K562 (cell line): ENCODE data around the gene WDR17. TPM values are rescaled to one million over a fixed set of nuclear protein-coding genes. Genes with fewer than 3 reads are reported as not detected.

Source experiments
- AFF4 ChIP-seq: sonication (generic); formaldehyde crosslinking; IDR thresholded peaks from 2 replicates; pipeline ENCODE4 v1.8.0; 2023; ENCODE audit warnings: mild to moderate bottlenecking, missing genetic modification reagents
- ATF1 ChIP-seq, 2 experiments: fragments of 450-650 bp in 1 of 2; IDR thresholded peaks; 2 replicates each; pipeline ENCODE4 v1.6.1; 2016; ENCODE audit warnings: missing compliant biosample characterization in 1 of 2, missing genetic modification characterization in 1 of 2
- BACH1 ChIP-seq: fragments of 200-800 bp; sonication (Bioruptor generic); IDR thresholded peaks from 2 replicates; pipeline ENCODE4 v1.6.1; 2016; ENCODE audit warnings: missing genetic modification characterization, missing compliant biosample characterization
- CHCHD3 ChIP-seq: fragments of 250-450 bp; sonication (Bioruptor Pico); IDR thresholded peaks from 2 replicates; pipeline ENCODE4 v2.1.2; 2022; ENCODE audit warnings: mild to moderate bottlenecking
- CXXC5 ChIP-seq: fragments of 250-450 bp; sonication (Bioruptor Pico); IDR thresholded peaks from 2 replicates; pipeline ENCODE4 v1.8.0; 2022; ENCODE audit warnings: inconsistent platforms, mild to moderate bottlenecking, moderate library complexity
- FOXK2 ChIP-seq, 2 experiments: fragments of 450-650 bp; IDR thresholded peaks in 1 of 2; conservative IDR thresholded peaks in 1 of 2; 2 replicates each; pipeline ENCODE4 v1.6.1; 2016; ENCODE audit warnings: low read depth in 2 of 2, mild to moderate bottlenecking in 1 of 2
- HCFC1 ChIP-seq: IDR thresholded peaks from 2 replicates; pipeline ENCODE4 v1.6.1; 2012; ENCODE audit warnings: low read depth, low read length, improper control_type of control experiment
- HNRNPLL ChIP-seq: fragments of 200-400 bp; formaldehyde crosslinking; IDR thresholded peaks from 2 replicates; pipeline ENCODE4 v1.6.1; 2017; ENCODE audit warnings: low read length, low read depth, mild to moderate bottlenecking; ENCODE audit not compliant: poor library complexity, severe bottlenecking
- MCM2 ChIP-seq: fragments of 450-650 bp; IDR thresholded peaks from 2 replicates; pipeline ENCODE4 v1.6.1; 2017; ENCODE audit warnings: low read depth, mild to moderate bottlenecking
- MECOM ChIP-seq: fragments of 250-450 bp; sonication (Bioruptor Pico); IDR thresholded peaks from 2 replicates; pipeline ENCODE4 v1.8.0; 2022; ENCODE audit warnings: inconsistent platforms
- NR0B1 ChIP-seq: fragments of 450-650 bp; IDR thresholded peaks from one replicate; pipeline ENCODE4 v1.6.1; 2018; ENCODE audit warnings: mild to moderate bottlenecking, moderate library complexity; ENCODE audit not compliant: partially characterized antibody
- NRF1 ChIP-seq, 2 experiments: fragments of 450-650 bp; IDR thresholded peaks in 1 of 2; conservative IDR thresholded peaks in 1 of 2; 2 replicates each; pipeline ENCODE4 v1.6.1; 2014; ENCODE audit warnings: mild to moderate bottlenecking in 2 of 2
- SREBF1 ChIP-seq: fragments of 150-350 bp; IDR thresholded peaks from 2 replicates; pipeline ENCODE4 v1.6.1; 2014; ENCODE audit warnings: antibody characterized with exemption, low read depth, low read length, borderline replicate concordance
- SREBF2 ChIP-seq: sonication (generic); formaldehyde crosslinking; IDR thresholded peaks from 2 replicates; pipeline ENCODE4 v1.4.0; 2020; ENCODE audit warnings: mild to moderate bottlenecking, missing genetic modification reagents
- SRF ChIP-seq, 2 experiments: fragments of 250-450, 450-650 bp in 1 of 2; sonication (Bioruptor Pico) in 1 of 2; sonication (generic) in 1 of 2; formaldehyde crosslinking; IDR thresholded peaks; 2 replicates each; pipeline versions ENCODE4 v1.5.0 to v1.5.1; 2020 to 2022; ENCODE audit warnings: mild to moderate bottlenecking in 1 of 2, missing genetic modification reagents in 1 of 2
- TCF3 ChIP-seq: sonication (generic); formaldehyde crosslinking; IDR thresholded peaks from 2 replicates; pipeline ENCODE4 v1.4.0; 2020; ENCODE audit warnings: mild to moderate bottlenecking, missing genetic modification reagents
- ZFX ChIP-seq: sonication (generic); formaldehyde crosslinking; IDR thresholded peaks from 2 replicates; pipeline ENCODE4 v1.8.0; 2022; ENCODE audit warnings: mild to moderate bottlenecking, missing genetic modification reagents, moderate library complexity
- ZKSCAN3 ChIP-seq: fragments of 250-450 bp; sonication (Bioruptor Pico); IDR thresholded peaks from 2 replicates; pipeline ENCODE4 v1.4.0; 2020
- ZNF77 ChIP-seq: fragments of 250-450 bp; sonication (Bioruptor Pico); IDR thresholded peaks from 2 replicates; pipeline ENCODE4 v1.5.0; 2020
- polyA plus RNA-seq, 8 experiments: library from polyadenylated mRNA; depleted of rRNA in 4 of 8; stranded (reverse) in 5 of 8; unstranded in 3 of 8; fragments of >200 nt; fragmentation: Nextera tagmentation in 2 of 8; fragmentation: Illumina TruSeq in 1 of 8; extraction: Ambion mirVana in 2 of 8; extraction: Trizol in 1 of 8; gene quantifications; 2 replicates each; pipeline versions ENCODE4 v1.2.1 to v1.2.3, GENCODE V29; 2011 to 2014; ENCODE audit warnings: inconsistent platforms in 1 of 8, missing spikeins in 1 of 8
- total RNA-seq, 7 experiments: library from RNA; depleted of rRNA in 6 of 7; stranded (reverse); fragments of >200 nt in 6 of 7; fragmentation: Illumina TruSeq in 2 of 7; extraction: Trizol in 2 of 7; gene quantifications; 2 replicates each; pipeline versions ENCODE4 v1.2.1 to v1.2.3, GENCODE V29; 2011 to 2021; ENCODE audit warnings: low replicate concordance in 1 of 7
- TF ChIP-seq, protein P1 (sequence below): sonication (generic); formaldehyde crosslinking; IDR thresholded peaks from 2 replicates; pipeline ENCODE4 v1.5.0; 2020; ENCODE audit warnings: missing genetic modification reagents

Gene WDR17
- total and polyA plus RNA-seq, 9 of the 15 experiments (the other 6 are each of a cell fraction or from before 2014, with no cell fraction given) = 0.04 to 0.07 TPM; not detected in 7

- no peak for TF ChIP-seq NR0B1
- no peak for TF ChIP-seq ZKSCAN3 (CRISPR knock-in tag)
- no peak for TF ChIP-seq TCF3 (CRISPR knock-in tag)
- no peak for TF ChIP-seq SREBF2 (CRISPR knock-in tag)
- TF ChIP-seq NRF1 (conservative IDR thresholded peaks at IDR 0.05 in 1 of 2, IDR thresholded peaks at IDR 0.05 in 1 of 2) = peak; percentile 96 to 97
- TF ChIP-seq SRF (CRISPR knock-in tag; IDR thresholded peaks at IDR 0.05) = peak in 1 of 2 experiments; percentile 65; a peak in 1 of 4 replicates
- no peak for TF ChIP-seq SREBF1
- no peak for TF ChIP-seq MCM2
- TF ChIP-seq, protein P1, sequence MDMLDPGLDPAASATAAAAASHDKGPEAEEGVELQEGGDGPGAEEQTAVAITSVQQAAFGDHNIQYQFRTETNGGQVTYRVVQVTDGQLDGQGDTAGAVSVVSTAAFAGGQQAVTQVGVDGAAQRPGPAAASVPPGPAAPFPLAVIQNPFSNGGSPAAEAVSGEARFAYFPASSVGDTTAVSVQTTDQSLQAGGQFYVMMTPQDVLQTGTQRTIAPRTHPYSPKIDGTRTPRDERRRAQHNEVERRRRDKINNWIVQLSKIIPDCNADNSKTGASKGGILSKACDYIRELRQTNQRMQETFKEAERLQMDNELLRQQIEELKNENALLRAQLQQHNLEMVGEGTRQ (CRISPR knock-in tag) = 0 out of 2 replicates have a peak, but pooled peaks have one; percentile 25
- peak; percentile 75 for TF ChIP-seq ZFX (CRISPR knock-in tag)
- no peak for TF ChIP-seq CHCHD3 (CRISPR knock-in tag)
- TF ChIP-seq CXXC5 (CRISPR knock-in tag) = peak; percentile 82
- TF ChIP-seq FOXK2 (conservative IDR thresholded peaks at IDR 0.05 in 1 of 2, IDR thresholded peaks at IDR 0.05 in 1 of 2; ENCODE audit: low read depth in 2 of 2) = peak; percentile 59 to 79
- TF ChIP-seq HCFC1 = peak; percentile 65
- TF ChIP-seq BACH1 (tag) = no peak
- TF ChIP-seq AFF4 (CRISPR knock-in tag) = no peak
- TF ChIP-seq MECOM (CRISPR knock-in tag) = no peak
- TF ChIP-seq HNRNPLL = peak; percentile 93
- no peak for TF ChIP-seq ZNF77
- no peak for TF ChIP-seq ATF1 (CRISPR knock-in tag; IDR thresholded peaks at IDR 0.05)
- peak; percentile 50 for TF ChIP-seq ATF1 (tag; IDR thresholded peaks at IDR 0.05)
Observed at GRCh38 chr4:176195184-176195978, 129.7 kb downstream of the WDR17 start, which contains the start of gene SPATA4 (continued).
